Mammary microvascular endothelial cell (primary cell): ENCODE results near the gene SH3GL2. TPM values are rescaled to one million over a fixed set of nuclear protein-coding genes. Genes with fewer than 3 reads are reported as not detected.

Experiments
- total RNA-seq: library from RNA; depleted of rRNA; stranded (reverse); fragments of >200 nt; gene quantifications from 2 replicates; pipeline ENCODE4 v1.2.3, GENCODE V29; 2015

SH3GL2 gene
- total RNA-seq, result 0.07 TPM in 1 of 2 replicates, not detected in the other

DNA sequence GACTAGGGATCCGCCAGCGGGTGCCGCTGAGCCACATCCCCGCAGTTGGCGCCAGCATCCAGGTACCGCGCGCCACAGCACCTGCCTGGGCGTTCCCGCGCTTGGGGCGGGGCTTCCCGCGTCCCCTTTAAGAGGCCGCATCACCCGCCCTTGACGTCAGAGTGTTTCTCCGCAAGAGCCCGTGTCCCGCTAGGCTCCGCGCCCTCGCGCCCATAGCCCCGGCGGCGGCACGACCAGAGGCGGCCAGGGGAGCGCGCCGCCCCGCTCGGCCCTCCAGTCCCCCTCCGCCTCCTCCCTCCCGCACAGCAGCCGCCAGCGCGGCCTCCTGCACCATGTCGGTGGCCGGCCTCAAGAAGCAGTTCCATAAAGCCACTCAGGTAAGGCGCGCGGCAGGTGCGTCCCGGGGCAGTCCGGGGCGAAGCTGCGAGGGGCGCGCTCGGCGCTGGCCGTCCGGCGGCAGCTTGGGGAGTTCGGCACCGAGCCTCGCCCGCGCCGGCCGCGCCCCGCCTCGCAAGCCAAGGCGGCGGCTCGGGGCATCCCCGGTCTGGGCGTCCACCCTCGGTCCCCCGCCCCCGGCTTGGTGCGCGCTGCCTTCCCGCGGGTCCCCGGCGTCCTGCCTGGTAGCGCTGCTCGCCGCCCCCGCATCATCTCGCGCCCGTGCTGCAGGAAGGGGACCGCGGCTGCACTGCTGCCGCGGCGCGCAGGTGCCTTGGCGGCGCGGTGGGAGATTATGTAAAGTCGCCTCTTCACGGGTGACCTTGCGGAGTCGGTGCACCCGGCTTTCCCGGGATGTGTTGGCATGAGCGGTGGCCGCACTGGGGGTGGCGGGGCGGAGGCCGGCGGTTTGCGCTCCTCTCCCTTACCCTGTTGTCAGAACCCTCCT, at the start of gene SH3GL2:
Gene SH3GL2 (plus strand): TSS at position 156 of the 883 bp plus-strand sequence.

